Endothelial cell (in vitro differentiated cells): ENCODE data around the gene NEB. TPM values are rescaled to one million over a fixed set of nuclear protein-coding genes. Genes with fewer than 3 reads are reported as not detected.

Experiments
- DNase-seq: peaks from one replicate; pipeline ENCODE4 v3.0.0; 2021; ENCODE audit warnings: low spot score
- H3K27ac Mint-ChIP-seq: one replicate; pipeline ENCODE4 v1.8.0; 2021; ENCODE audit warnings: mixed read lengths, inconsistent platforms; ENCODE audit not compliant: unreplicated experiment
- H3K27me3 Mint-ChIP-seq: one replicate; pipeline ENCODE4 v1.8.0; 2021; ENCODE audit warnings: mild to moderate bottlenecking, moderate library complexity, mixed read lengths, inconsistent platforms; ENCODE audit not compliant: unreplicated experiment
- H3K36me3 Mint-ChIP-seq: one replicate; pipeline ENCODE4 v1.8.0; 2021; ENCODE audit warnings: mild to moderate bottlenecking, low read depth, mixed read lengths, inconsistent platforms; ENCODE audit not compliant: unreplicated experiment
- H3K4me1 Mint-ChIP-seq: one replicate; pipeline ENCODE4 v1.8.0; 2021; ENCODE audit warnings: mild to moderate bottlenecking, mixed read lengths, inconsistent platforms; ENCODE audit not compliant: unreplicated experiment
- H3K4me3 Mint-ChIP-seq: one replicate; pipeline ENCODE4 v1.8.0; 2021; ENCODE audit warnings: mild to moderate bottlenecking, mixed read lengths, inconsistent platforms; ENCODE audit not compliant: unreplicated experiment
- H3K9me3 Mint-ChIP-seq: one replicate; pipeline ENCODE4 v1.8.0; 2021; ENCODE audit warnings: mixed read lengths, inconsistent platforms; ENCODE audit not compliant: unreplicated experiment
- long read RNA-seq: library from polyadenylated mRNA; unstranded; transcript quantifications from one replicate; pipeline ENCODE4 v2.0.0, GENCODE V29; 2020; ENCODE audit not compliant: unreplicated experiment
- total RNA-seq: library from RNA; stranded (reverse); fragmentation: NEBNext Ultra II Directional; extraction: Animal tissue kit (Norgen Biotek cat#: 25700); gene quantifications from one replicate; pipeline ENCODE4 v1.2.1, GENCODE V29; 2021; ENCODE audit not compliant: unreplicated experiment
- TF ChIP-seq, protein P1 (sequence below): fragments of 200-600 bp; sonication (generic); IDR thresholded peaks from one replicate; pipeline ENCODE4 v1.5.0; 2021; ENCODE audit warnings: antibody characterized with exemption; ENCODE audit not compliant: unreplicated experiment

NEB gene, protein sequence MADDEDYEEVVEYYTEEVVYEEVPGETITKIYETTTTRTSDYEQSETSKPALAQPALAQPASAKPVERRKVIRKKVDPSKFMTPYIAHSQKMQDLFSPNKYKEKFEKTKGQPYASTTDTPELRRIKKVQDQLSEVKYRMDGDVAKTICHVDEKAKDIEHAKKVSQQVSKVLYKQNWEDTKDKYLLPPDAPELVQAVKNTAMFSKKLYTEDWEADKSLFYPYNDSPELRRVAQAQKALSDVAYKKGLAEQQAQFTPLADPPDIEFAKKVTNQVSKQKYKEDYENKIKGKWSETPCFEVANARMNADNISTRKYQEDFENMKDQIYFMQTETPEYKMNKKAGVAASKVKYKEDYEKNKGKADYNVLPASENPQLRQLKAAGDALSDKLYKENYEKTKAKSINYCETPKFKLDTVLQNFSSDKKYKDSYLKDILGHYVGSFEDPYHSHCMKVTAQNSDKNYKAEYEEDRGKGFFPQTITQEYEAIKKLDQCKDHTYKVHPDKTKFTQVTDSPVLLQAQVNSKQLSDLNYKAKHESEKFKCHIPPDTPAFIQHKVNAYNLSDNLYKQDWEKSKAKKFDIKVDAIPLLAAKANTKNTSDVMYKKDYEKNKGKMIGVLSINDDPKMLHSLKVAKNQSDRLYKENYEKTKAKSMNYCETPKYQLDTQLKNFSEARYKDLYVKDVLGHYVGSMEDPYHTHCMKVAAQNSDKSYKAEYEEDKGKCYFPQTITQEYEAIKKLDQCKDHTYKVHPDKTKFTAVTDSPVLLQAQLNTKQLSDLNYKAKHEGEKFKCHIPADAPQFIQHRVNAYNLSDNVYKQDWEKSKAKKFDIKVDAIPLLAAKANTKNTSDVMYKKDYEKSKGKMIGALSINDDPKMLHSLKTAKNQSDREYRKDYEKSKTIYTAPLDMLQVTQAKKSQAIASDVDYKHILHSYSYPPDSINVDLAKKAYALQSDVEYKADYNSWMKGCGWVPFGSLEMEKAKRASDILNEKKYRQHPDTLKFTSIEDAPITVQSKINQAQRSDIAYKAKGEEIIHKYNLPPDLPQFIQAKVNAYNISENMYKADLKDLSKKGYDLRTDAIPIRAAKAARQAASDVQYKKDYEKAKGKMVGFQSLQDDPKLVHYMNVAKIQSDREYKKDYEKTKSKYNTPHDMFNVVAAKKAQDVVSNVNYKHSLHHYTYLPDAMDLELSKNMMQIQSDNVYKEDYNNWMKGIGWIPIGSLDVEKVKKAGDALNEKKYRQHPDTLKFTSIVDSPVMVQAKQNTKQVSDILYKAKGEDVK (N-terminal part only)
- total RNA-seq, result 0.64 TPM
- long read RNA-seq, result 0 reads

DNA sequence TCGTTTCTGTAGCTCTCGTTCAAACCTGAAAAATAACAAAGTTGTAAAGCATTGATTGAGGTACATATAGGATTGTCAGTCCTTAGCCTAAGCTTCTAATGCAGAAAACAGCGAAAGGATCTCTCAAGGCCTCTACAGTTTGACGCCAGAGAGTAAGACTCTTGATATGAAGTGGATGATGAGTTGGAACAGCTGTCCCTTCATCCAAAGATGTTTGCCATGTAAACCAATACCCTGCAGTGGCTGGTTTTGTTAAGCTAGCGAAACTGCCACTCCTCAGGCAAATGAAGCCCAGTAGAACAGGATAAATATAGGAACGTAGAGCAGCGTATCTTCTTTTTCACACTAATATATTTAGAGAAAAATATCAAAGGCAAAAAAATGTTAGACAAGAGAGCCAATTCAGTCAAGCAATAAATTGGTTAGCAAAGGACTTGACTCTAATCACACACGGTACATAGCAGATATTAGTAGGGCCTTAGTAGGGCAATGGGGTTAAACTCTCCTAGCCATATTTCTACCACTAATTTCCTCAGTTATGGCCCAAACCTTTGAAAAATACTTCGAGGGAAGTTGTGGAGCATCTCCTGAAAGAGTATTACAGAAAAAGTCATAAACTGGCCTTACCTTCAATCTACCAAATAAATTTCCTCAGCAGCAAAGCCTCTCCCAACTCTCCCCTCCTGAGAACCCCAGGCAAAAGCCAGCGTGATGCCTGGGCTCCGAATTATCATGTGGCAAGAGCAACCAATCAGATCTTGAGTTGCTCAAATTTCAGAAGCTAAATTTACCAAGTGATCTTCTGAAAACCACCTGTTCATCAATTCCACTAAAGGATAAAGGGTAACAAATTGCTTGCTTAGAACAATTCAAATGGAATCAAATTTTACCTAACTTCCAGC, at the start of gene NEB:
TSS of gene NEB (minus strand) at position 706 of the 902 bp plus-strand sequence. CDS start 1,320 bp downstream, outside the sequence.
- H3K4me3 Mint-ChIP-seq, result no peak within 1 kb of the TSS

DNA sequence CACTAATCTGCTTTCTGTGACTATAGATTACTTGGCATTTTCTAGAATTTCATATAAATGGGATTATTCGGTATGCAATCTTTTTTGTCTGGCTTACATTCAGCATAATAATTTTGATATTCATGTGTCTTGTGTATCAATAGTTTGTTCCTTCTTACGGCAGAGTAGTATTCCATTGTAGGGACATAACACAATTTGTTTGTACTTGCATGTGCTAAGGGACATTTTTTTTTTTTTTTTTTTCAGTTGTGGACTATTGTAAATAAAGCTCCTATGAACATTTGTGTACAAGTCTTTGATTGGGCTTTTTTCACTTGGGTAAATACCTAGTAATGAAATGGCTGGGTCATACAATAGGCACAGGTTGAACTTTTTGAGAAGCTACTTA, 48.9 kb upstream of the NEB start:
- DNase-seq, result no peak
- no peak overlapping the region for H3K27ac Mint-ChIP-seq
- no peaks in the 10 kb centered on the region for H3K27me3 Mint-ChIP-seq
- no peak overlapping the region for H3K4me3 Mint-ChIP-seq
- TF ChIP-seq, protein P1, sequence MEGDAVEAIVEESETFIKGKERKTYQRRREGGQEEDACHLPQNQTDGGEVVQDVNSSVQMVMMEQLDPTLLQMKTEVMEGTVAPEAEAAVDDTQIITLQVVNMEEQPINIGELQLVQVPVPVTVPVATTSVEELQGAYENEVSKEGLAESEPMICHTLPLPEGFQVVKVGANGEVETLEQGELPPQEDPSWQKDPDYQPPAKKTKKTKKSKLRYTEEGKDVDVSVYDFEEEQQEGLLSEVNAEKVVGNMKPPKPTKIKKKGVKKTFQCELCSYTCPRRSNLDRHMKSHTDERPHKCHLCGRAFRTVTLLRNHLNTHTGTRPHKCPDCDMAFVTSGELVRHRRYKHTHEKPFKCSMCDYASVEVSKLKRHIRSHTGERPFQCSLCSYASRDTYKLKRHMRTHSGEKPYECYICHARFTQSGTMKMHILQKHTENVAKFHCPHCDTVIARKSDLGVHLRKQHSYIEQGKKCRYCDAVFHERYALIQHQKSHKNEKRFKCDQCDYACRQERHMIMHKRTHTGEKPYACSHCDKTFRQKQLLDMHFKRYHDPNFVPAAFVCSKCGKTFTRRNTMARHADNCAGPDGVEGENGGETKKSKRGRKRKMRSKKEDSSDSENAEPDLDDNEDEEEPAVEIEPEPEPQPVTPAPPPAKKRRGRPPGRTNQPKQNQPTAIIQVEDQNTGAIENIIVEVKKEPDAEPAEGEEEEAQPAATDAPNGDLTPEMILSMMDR, result no peak
- H3K9me3 Mint-ChIP-seq, result no peaks in the 10 kb centered on the region
- H3K4me1 Mint-ChIP-seq, result peaks cover 5% of the 10 kb centered on the region
- H3K36me3 Mint-ChIP-seq, result peaks cover 13% of the 10 kb centered on the region

More for the DNA sequence above, at the start of gene NEB:
- no peaks in the 10 kb centered on the region for H3K36me3 Mint-ChIP-seq
- H3K27me3 Mint-ChIP-seq, result peaks cover 2% of the 10 kb centered on the region
- TF ChIP-seq, protein P1, result no peak
- no peak for DNase-seq
- no peaks in the 10 kb centered on the region for H3K9me3 Mint-ChIP-seq
- H3K4me1 Mint-ChIP-seq, result peaks cover 40% of the 10 kb centered on the region
- H3K27ac Mint-ChIP-seq, result no peak within 1 kb of the TSS

DNA sequence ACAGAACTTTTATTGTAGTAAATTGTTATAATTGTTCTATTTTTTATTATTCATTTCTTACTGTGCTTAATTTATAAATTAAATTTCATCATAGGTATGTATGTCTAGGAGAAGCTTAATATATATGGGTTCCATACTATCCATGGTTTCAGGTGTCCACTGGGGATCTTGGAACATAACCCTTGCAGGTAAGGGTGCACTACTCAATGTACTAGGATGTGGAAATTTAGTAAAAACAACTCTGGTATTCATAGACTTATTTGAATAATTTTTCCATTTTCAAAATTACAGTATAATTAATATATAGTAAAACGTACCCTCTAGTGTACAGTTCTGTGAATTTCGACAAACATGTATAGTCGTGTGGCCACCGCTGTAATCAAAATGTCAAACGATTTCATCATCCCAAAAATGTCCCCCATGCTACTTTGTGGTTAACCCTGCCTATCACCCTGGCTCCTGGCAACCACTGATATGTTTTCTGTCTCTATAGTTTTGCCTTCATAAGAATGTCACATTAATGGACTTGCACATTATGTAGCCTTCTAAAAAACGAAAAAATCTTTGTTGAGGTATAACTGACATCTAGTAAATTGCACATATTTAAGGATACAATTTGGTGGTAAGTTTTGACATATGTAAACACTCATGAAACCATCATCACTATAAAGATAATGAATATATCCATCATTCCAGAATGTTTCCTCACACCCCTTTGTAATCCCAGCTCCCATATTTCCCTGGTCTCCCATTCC, 48.3 kb upstream of the NEB start:
- no peak for DNase-seq
- no peak overlapping the region for H3K27ac Mint-ChIP-seq
- TF ChIP-seq, protein P1, result no peak
- no peak overlapping the region for H3K4me3 Mint-ChIP-seq
- peaks cover 3% of the 10 kb centered on the region for H3K4me1 Mint-ChIP-seq
- H3K36me3 Mint-ChIP-seq, result peaks cover 13% of the 10 kb centered on the region
- no peaks in the 10 kb centered on the region for H3K9me3 Mint-ChIP-seq
- H3K27me3 Mint-ChIP-seq, result no peaks in the 10 kb centered on the region

DNA sequence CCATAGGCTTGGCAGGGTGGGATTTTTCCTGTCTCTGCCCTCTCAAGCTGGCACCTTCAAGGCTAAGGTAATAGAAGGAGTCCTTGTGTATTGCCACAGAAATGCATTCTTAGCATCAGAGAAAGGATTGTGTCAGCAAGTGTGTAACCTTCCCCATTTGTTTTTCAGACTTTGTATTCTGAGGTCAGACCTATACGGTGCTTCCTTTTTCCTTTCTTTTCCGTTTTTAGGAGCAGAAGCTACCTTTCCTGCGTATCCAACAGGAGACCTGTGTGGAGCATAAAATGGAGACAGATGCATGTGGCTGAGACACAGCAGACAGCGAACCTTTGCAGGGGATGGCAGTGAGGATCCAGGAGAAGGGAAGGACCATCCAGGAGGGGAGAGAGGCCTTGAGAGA, 47.4 kb upstream of the NEB start:
- Mint-ChIP-seq H3K4me1 (peaks cover 3% of the 10 kb centered on the region), H3K36me3 (peaks cover 19% of the 10 kb centered on the region), H3K4me3 (no peak overlapping the region), H3K27ac (no peak overlapping the region), H3K9me3 (no peaks in the 10 kb centered on the region), H3K27me3 (no peaks in the 10 kb centered on the region)
- TF ChIP-seq, protein P1, result no peak
- DNase-seq, result no peak
